Uterus (tissue), 4 donors: ENCODE measurements around the gene PRR5L. TPM values are rescaled to one million over a fixed set of nuclear protein-coding genes. Genes with fewer than 3 reads are reported as not detected.

Experiments
- DNase-seq, 2 donors: peaks; one replicate each; pipeline ENCODE4 v3.0.0-alpha.2; 2019 to 2020
- H3K27ac ChIP-seq, 2 donors: fragments of 200-600 bp; sonication (generic); 1 replicate in 1 of 2; 2 replicates in 1 of 2; pipeline ENCODE4 v1.5.1; 2016 to 2018
- H3K27me3 ChIP-seq, 2 donors: fragments of 200-600 bp; sonication (generic); one replicate each; pipeline ENCODE4 v1.5.1; 2018 to 2019; ENCODE audit warnings: control low read depth in 1 of 2
- H3K36me3 ChIP-seq, 2 donors: fragments of 200-600 bp; sonication (generic); one replicate each; pipeline ENCODE4 v1.5.1; 2019; ENCODE audit warnings: control low read depth in 1 of 2
- H3K4me1 ChIP-seq, 2 donors: fragments of 200-600 bp; sonication (generic); one replicate each; pipeline ENCODE4 v1.5.1; 2018 to 2019; ENCODE audit warnings: control low read depth in 1 of 2
- H3K4me3 ChIP-seq, 2 donors: fragments of 200-600 bp; sonication (generic); 1 replicate in 1 of 2; 2 replicates in 1 of 2; pipeline ENCODE4 v1.5.1; 2018 to 2019; ENCODE audit warnings: mild to moderate bottlenecking in 1 of 2
- H3K9me3 ChIP-seq, 2 donors: fragments of 200-600 bp; sonication (generic); one replicate each; pipeline ENCODE4 v1.5.1; 2019; ENCODE audit warnings: control low read depth in 1 of 2
- CTCF ChIP-seq, 4 experiments: fragments of 200-600 bp in 2 of 4; fragments of 450-650 bp in 2 of 4; sonication (generic) in 2 of 4; IDR thresholded peaks; one replicate each; pipeline ENCODE4 v1.5.1; 2016 to 2019; ENCODE audit warnings: antibody characterized with exemption in 4 of 4, mild to moderate bottlenecking in 2 of 4, moderate library complexity in 1 of 4
- POLR2A ChIP-seq, 2 donors: fragments of 450-650 bp; IDR thresholded peaks; one replicate each; pipeline ENCODE4 v1.6.1; 2016; ENCODE audit warnings: antibody characterized with exemption in 2 of 2, mild to moderate bottlenecking in 1 of 2, moderate library complexity in 1 of 2
- intact Hi-C: fragments of 100-400 bp; cut with DNase I; formaldehyde crosslinking; loops from one replicate; pipeline ENCODE4 v1.15.1; 2023; ENCODE audit warnings: low total_unique reads
- total RNA-seq, 4 donors: library from RNA; depleted of rRNA in 3 of 4; stranded (reverse); fragments of >200 nt in 3 of 4; gene quantifications; one replicate each; pipeline versions ENCODE4 v1.1.0 to v1.2.4, GENCODE V29; 2014 to 2023
- donor health status: DM: yes; HTN: yes; CAD: no.

The PRR5L gene
- total RNA-seq, 4 donors from 2014 or later = 7.7 to 62.1 (median 27.8) TPM

- peak overlapping the region; percentile 85 to 90 for H3K27ac ChIP-seq
Measured at GRCh38 chr11:36507824-36508489, 211.9 kb downstream of the PRR5L start.

GRCh38 chr11:36508743-36509142 lies 212.7 kb downstream of the PRR5L start:
- intact Hi-C loops = no loop called here
- Histone ChIP-seq H3K4me1 (peaks cover 0 to 10% of the 10 kb centered on the region in 2 donors), H3K4me3 (peak overlapping the region; percentile 81 to 85), H3K9me3 (no peaks in the 10 kb centered on the region), H3K27me3 (no peaks in the 10 kb centered on the region), H3K27ac (peak overlapping the region; percentile 85 to 90), H3K36me3 (no peaks in the 10 kb centered on the region)
- no peak for DNase-seq
- TF ChIP-seq POLR2A (IDR thresholded peaks at IDR 0.05) = no peak
- TF ChIP-seq CTCF (IDR thresholded peaks at IDR 0.05) = no peak

More at GRCh38 chr11:36507824-36508489, 211.9 kb downstream of the PRR5L start:
- intact Hi-C loops = no loop called here
- no peak for DNase-seq
- H3K27me3 ChIP-seq = no peaks in the 10 kb centered on the region
- H3K4me3 ChIP-seq = no peak overlapping the region
- no peaks in the 10 kb centered on the region for H3K36me3 ChIP-seq
- no peak for TF ChIP-seq CTCF (IDR thresholded peaks at IDR 0.05)
- no peak for TF ChIP-seq POLR2A (IDR thresholded peaks at IDR 0.05)
- peaks cover 0 to 10% of the 10 kb centered on the region in 2 donors for H3K4me1 ChIP-seq
- H3K9me3 ChIP-seq = no peaks in the 10 kb centered on the region

GRCh38 chr11:36509201-36509639 lies 213.1 kb downstream of the PRR5L start:
- intact Hi-C loops = no loop called here
- Histone ChIP-seq H3K27me3 (no peaks in the 10 kb centered on the region), H3K4me1 (peaks cover 0 to 10% of the 10 kb centered on the region in 2 donors), H3K4me3 (peak overlapping the region; percentile 81 to 85), H3K27ac (peak overlapping the region; percentile 85 to 90), H3K36me3 (no peaks in the 10 kb centered on the region), H3K9me3 (no peaks in the 10 kb centered on the region)
- DNase-seq = no peak
- no peak for TF ChIP-seq POLR2A (IDR thresholded peaks at IDR 0.05)
- TF ChIP-seq CTCF (IDR thresholded peaks at IDR 0.05) = no peak

GRCh38 chr11:36509694-36510593 lies 213.9 kb downstream of the PRR5L start, which contains the start of gene TRAF6:
TSS of gene TRAF6 (minus strand) at chr11:36510272. CDS start at chr11:36501515, 8,757 bp downstream.
- Histone ChIP-seq H3K4me1 (peaks cover 0 to 10% of the 10 kb centered on the region in 2 donors), H3K4me3 (peak within 1 kb of the TSS; percentile 81 to 85), H3K27me3 (no peaks in the 10 kb centered on the region), H3K36me3 (no peaks in the 10 kb centered on the region), H3K27ac (peak within 1 kb of the TSS; percentile 85 to 90), H3K9me3 (no peaks in the 10 kb centered on the region)
- peak; percentile 82 to 85 for DNase-seq
- intact Hi-C loops = no loop called here
- peak; percentile 16 to 81 for TF ChIP-seq POLR2A (IDR thresholded peaks at IDR 0.05)
- peak; percentile 81 to 92 (median 86) for TF ChIP-seq CTCF (IDR thresholded peaks at IDR 0.05)
